Activated CD8-positive, alpha-beta memory T cell treated with anti-CD3 and anti-CD28 coated beads for 4 hours (primary cell): ENCODE measurements around the gene CCHCR1.

Source experiments
- DNase-seq, 2 donors: peaks; one replicate each; pipeline ENCODE4 v3.0.0-alpha.2; 2020; ENCODE audit warnings: low read depth in 2 of 2

The CCHCR1 gene

DNA sequence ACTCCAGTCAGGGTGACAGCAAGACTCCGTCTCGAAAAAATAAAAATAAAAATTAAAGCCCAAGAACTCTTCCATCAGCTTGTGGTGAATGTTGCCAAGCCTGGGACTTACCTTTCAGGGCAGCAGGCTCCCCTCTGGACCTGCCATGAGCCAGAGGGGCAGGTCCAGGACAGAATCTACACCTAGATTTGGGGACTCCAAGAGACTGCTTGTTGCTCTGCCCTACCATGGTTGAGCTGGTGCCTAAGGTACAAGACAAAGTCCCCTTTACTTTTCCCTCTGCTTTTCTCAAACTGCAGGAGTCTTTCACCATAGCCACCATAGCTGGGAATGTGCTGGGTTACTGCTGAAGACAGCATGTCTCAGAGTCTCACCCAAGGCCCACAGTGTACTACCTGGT is 54.5 kb downstream of the CCHCR1 start:
- DNase-seq = no peak

DNA sequence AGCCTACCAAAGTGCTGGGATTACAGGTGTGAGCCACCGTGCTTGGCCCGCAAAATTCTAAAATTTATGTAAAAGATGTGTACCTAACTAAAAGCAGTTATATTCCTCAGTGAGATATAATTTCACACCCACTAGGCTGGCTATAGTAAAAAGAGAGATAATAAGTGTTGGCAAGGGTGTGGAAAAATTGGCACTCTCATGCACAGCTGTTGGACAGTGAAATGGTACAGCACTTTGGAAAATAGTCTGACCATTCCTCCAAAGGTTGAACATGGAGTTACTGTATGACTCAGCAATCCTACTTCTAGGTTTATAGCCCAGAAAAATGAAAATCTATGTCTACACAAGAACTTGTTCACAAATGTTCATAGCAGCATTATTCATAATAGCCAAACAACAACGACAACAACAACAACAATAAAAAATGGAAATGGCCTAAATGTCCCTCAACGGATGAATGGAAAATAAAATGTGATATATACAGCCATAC is 59.1 kb downstream of the CCHCR1 start:
- no peak for DNase-seq

- DNase-seq = no peak
Observed at GRCh38 chr6:31096656-31097055, 60.9 kb downstream of the CCHCR1 start.

GRCh38 chr6:31096215-31096614 is 61.4 kb downstream of the CCHCR1 start:
- DNase-seq = no peak

DNA sequence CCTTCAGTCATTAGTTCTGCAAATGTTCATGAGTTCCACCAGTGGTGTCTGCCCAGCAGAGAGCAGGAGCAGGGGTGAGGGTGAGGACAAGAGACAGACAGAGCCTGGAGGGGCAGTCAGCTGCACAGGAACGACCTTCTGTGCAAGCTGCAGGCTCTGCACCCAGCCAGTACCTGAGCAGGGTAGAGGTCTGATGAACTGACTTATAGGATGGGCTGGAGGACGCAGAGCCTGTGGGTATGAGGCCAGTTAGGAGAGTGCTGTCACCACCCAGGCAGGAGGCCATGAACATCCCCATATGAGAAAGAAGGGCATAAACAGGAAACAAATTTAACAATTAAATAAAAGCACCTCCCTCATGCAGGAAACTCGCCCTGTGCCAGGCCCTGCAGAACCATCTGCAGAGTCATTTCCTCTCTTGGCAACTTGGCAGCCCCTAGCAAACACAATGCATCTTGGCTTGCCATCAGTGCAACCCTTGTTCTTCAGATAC is 63.2 kb downstream of the CCHCR1 start:
- no peak for DNase-seq

DNA sequence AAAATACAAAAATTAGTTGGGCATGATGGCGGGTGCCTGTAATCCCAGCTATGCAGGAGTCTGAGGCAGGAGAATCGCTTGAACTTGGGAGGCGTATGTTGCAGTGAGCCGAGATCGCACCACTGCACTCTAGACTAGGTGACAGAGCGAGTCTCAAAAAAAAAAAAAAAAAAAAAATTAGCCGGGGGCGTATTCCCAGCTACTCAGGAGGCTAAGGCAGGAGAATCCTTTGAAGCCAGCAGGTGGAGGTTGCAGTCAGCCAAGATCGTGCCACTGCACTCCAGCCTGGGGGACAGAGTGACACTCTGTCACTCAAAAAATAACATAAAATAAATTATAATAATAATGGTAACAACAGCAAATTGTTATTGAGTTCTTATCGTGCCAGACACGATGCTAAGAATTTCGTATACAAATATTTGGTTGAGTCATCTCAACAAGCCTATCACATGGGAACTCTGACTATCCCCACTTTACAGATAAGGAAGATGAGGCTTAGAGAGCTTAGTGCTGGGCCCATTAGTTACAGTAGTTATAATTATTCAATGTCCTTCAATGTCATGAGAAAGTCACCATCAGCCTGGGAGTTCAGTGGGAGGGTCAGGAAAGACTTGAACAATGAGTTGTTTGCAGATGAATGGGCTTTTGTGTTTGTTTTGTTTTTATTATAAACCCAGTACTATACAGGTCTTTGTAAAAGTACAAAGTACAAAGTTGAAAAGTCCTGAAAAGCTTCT is 64.7 kb downstream of the CCHCR1 start:
- no peak for DNase-seq
